ENCODE results near the gene IRF1.

The IRF1 gene

GRCh38 chr5:132435447-132435846, 55.1 kb downstream of the IRF1 start:
- no peak for DNase-seq

GRCh38 chr5:132434416-132435286, 55.9 kb downstream of the IRF1 start:
- no peak for DNase-seq

GRCh38 chr5:132433141-132433540, 57.4 kb downstream of the IRF1 start:
- DNase-seq: no peak

GRCh38 chr5:132431632-132432031, 58.9 kb downstream of the IRF1 start:
- no peak for DNase-seq

All from NCI-H510A (cell line).